Measurements from ENCODE around the gene GBX2.

GRCh38 chr2:236166796-236167296, 1.3 kb downstream of the GBX2 start:
- TF ChIP-seq CTCF (IDR thresholded peaks at IDR 0.05) = no peak
- TF ChIP-seq POLR2A (IDR thresholded peaks at IDR 0.05) = no peak

All from testis (tissue), 2 donors.